T1000 (cell line): ENCODE measurements around the gene CSNK1E.
"Not testable (repeated sequence)": the region's sequence is repeated elsewhere in the genome, so short reads cannot be mapped to it uniquely, and the experiment has no call there.

Experiments used
- DNase-seq: peaks from one replicate; lab custom pipeline; 2025; ENCODE audit warnings: mixed read lengths; lab: John Stamatoyannopoulos, UW

Gene CSNK1E

DNA sequence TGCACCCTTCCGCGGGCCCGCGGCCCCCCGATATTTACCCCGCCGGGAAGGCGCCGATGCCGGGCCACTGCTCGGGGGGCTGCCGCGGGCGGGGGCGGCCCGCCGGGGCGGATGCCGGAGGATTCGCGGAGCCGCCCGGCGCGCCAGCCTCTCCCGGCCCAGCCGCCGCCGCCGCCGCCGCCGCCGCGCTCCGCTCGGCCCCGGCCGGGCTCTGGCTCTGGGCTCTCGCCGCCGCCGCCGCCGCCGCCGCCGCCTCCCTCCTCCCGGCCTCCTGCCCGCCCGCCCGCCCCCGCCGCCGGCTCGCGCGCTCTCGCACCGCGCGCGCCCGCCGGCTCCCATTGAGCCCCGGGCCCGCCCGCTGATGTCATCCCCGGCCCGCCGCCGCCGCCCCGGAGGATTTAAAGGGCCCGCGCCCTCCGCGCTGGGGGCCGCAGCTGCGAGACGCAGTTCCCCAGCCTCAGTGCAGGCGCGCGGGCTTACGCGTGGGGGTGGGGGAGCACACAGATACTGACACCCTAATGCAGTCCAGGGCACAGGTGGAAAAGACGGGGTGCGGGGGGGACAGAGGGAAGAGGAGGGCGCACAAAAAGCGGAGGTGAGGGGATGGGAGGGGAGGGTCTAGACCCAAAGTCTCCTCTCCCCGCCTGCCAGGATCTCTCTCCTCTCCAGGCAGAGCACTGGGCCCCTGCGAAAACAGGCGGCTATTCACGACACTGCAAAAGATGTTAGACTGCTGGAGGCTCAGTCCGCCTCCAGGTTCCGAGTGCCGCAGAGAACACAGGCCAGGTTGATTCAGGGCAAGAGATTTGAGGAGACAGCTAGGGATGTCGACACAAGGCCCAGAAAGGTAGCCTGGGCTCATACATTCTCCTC is at the start of gene CSNK1E:
Gene CSNK1E (minus strand): TSS at position 312 of the 873 bp plus-strand sequence. CDS start 3,276 bp downstream, outside the sequence.
- DNase-seq, result peak; percentile 8

DNA sequence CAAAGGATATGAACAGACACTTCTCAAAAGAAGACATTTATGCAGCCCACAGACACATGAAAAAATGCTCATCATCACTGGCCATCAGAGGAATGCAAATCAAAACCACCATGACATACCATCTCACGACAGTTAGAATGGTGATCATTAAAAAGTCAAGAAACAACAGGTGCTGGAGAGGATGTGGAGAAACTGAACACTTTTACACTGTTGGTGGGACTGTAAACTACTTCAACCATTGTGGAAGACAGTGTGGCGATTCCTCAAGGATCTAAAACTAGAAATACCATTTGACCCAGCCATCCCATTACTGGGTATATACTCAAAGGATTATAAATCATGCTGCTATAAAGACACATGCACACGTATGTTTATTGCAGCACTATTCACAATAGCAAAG is 48.6 kb upstream of the CSNK1E start:
- not testable (repeated sequence) for DNase-seq

DNA sequence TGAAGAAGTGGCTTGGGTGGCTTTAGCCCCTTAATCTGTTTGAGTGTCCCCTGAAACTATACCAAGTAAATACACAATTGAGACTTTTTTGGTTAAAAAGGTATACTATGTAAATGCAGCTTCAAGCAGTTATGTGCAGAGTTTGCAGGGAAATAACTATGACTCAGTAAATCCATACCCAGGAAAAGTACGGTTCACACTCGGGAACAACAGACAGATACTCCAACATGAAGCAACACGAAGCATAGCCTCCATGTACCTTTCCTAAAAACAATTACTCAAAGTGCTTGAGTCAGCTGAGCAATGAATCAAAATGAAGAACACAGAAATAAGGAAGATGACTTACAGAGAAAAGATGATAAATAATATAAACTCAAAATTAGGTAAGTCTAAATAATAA is 47.9 kb upstream of the CSNK1E start:
- DNase-seq, result not testable (repeated sequence)

DNA sequence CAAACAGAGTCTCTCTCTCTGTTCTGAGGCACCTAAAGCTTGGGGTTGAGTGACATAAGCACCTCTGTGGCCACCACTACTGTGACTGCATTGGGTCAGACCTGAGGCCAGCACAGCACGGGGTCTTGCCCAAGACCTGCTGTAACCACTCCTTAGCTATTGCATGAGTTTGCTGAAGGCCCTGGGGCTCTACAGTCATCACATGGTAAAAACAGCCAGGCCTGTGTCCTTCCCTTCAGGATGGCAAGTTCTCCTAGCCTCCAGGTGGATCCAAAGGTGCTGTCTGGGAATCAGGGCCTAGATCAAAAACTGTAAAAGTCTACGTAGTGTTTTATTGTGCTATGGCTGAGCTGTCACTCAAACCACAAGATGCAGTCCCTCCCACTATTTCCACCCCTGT is 43.3 kb upstream of the CSNK1E start:
- DNase-seq, result not testable (repeated sequence)

- DNase-seq, result not testable (repeated sequence)
Measured at GRCh38 chr22:38359817-38360216, 42.6 kb upstream of the CSNK1E start.

- not testable (repeated sequence) for DNase-seq
Measured at GRCh38 chr22:38357971-38358370, 40.7 kb upstream of the CSNK1E start.

DNA sequence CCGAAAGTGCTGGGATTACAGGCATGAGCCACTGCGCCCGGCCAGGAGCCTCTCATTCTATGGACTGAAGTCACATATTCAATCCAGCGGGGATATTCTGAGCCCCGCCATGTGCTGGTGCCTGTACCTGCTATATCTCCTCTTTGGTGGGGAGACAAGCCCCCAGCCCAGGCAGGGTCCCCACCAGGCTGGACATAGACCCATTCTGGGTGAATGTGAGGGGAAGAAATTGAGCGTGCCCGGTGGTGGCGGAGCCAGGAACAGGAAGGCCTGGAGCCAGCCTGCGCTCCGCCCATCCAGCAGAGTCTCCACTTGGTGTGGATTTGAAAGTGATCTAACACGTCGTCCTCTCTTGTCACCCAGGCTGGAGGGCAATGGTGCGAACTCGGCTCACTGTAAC is 38.0 kb upstream of the CSNK1E start:
- DNase-seq, result no peak

- no peak for DNase-seq
Measured at GRCh38 chr22:38353701-38354100, 36.5 kb upstream of the CSNK1E start.

- peak; percentile 49 for DNase-seq
Measured at GRCh38 chr22:38353142-38353629, 36.0 kb upstream of the CSNK1E start.

DNA sequence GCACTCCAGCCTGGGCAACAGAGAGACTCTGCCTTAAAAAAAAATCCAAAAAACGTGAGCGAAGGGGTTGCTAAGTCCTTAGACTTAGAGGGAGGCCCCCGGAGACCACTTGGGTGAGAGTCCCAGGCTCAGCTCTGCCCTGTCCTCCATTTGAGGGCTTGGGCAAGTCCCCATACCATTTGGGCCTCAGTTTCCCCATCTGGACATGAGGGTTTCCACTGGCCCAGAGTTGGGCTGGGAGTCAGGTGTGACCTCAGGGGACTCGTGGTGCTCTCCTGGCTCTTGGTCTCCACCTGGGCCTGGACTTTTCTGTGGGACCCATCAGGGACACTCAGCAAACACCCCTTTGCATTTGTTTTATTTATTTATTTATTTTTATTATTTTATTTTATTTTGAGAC is 35.2 kb upstream of the CSNK1E start:
- no peak for DNase-seq

DNA sequence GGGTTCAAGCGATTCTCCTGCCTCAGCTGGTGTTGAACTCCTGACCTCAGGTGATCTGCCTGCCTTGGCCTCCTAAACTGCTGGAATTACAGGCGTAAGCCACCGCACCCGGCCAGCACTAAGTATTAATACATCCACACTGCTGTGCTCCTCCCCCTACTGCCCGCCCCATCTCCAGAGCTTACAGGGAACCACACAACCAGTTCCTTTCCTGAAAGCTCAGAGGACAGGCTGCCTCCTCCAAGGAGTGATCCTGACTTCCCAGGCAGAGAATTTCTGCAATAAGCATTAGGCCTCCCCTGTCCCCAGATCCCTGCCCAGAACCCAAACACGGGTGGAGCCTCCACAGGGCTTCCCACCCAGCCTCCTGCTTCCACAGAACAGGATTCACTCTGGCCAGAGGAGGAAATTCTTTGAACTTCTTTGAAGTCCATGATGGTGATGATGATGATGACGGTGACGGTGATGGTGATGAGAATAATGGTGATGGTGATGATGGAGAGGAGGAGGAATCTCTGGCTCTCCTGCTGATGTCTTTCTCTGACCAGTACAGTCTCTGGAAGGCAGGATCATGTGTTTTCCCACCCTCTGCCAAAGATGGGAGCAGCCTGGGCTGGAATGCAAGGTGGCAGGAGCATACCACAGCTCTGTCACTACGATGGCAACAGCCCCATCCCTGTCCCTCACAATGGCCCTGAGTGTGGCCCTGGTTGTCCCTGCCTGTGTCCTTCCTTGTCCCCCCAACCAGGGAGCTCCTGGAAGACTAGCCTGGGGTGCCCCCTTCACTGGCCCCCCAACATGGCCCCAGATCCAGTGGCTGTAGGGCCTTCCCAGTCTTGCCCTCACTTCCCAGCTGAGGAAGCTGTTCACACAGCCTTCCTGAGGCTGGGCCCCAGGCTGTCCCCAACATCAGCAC is 33.5 kb upstream of the CSNK1E start:
- no peak for DNase-seq

GRCh38 chr22:38348751-38349496 is 31.7 kb upstream of the CSNK1E start:
- DNase-seq, result no peak

DNA sequence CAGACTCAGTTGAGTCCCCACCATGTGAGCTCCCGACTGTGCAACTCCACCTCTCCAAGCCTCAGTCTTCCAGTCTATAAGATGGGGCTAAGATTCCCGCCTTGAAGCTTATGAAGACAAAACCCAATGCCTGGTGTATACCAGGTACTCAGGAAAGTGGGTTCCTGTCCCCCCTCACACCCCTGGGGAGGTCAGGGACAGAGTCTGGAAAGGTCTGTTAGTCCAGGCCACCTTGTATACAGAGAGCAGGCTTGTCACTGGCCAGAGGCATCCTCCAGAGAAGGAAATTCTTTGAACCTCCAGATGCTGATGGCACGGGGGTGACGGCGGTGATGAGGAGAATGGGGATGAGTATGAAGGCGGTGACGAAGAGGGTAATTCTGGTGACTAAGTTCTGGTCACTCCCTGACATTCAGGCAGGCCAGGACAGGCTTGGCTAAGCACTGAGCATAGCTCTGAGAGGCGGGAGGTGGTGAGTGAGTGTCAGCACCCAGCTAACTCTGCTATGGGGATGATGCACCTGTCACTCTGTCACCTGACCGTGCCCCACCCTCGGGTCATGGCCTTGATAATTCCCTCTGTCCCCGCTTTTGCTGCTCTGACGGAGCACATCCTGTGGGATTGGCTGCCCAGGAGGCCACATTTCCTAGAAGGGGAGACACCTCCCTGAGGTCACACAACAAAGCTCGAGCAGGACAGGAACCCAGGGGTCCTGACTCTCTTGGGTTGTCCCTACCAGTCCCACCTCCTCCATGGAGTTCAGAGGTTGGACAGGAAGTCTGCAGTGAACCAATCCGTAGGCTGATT is 30.9 kb upstream of the CSNK1E start:
- DNase-seq, result no peak

GRCh38 chr22:38347181-38347943 is 30.1 kb upstream of the CSNK1E start:
- no peak for DNase-seq

DNA sequence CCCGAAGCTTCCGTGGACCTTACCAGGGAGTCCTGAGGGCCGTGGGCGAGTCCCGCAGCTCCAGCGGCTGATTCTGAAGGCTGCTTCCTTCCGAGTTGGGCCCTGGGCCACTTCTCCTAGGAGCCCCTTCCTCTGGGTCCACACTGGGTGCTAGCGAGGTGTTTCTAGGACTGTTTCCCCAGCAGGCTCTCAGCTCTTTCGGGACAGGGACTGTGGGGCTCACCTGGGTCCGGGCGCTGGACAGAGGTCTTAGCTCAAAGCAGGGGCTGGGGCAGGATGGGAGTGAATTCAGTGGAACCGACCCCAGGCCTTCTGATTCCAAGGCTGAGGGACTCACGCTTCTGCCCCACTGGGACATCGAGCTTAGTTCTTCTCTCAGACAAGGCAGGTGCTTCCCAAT is 29.3 kb upstream of the CSNK1E start:
- DNase-seq, result no peak

DNA sequence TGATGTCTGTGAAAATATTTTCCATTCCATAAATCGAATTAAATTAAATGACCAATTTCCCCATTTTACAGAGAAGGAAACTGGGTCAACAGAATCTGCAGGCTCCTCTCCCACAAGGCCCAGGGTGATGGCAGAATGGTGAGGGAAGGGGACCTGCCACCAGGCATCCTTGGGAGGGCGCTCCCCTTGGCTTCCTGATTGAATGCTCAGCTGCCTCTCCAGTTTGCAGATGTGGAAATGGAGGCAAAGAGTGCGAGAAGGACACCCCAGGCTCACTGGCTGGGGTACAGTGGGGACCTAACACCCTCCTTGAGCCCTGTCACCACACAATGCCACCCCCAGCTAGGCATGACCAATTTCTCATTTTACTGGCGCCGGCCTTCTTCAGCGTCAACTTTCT is 28.5 kb upstream of the CSNK1E start:
- DNase-seq, result no peak

DNA sequence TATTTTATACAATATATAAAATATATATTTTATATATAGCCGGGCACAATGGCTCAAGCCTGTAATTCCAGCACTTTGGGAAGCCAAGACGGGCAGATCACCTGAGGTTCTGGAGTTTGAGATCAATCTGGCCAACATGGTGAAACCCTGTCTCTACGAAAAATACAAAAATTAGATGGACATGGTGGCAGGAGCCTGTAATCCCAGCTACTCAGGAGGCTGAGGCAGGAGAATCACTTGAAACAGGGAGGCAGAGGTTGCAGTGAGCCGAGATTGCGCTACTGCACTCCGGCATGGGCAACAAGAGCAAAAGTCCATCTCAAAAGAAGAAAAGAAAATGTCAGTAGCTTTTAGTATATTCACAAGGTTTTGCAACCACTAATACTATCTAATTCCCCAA is 22.7 kb upstream of the CSNK1E start:
- DNase-seq, result not testable (repeated sequence)

DNA sequence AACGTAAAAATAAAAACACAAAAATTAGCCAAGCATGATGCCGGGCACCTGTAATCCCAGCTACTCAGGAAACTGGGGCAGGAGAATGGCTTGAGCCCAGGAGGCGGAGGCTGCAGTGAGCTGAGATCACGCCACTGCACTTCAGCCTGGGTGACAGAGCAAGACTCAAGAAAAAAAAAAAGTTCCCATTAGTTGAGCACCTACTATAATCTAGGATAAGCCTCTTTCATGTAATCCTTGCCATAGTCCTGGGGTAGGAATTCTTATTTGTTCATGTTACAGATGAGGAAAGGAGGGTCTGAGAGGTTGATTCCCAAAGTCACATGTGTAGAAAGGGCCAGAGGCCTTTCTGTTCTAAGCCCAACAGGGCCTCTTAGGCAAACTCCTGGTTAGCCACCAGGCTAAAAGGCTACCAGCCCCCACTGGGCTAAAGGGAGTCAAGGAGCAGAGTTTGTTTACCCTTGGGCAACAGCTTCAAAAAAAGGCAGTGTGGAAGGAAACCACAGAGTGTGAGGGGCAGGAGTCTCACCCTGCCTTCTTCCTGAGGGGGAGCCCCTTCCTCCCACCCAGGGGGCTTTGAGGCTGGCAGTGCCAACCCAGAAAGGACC is 21.6 kb upstream of the CSNK1E start:
- DNase-seq, result no peak

- no peak for DNase-seq
Measured at GRCh38 chr22:38336699-38337098, 19.5 kb upstream of the CSNK1E start.

GRCh38 chr22:38335077-38335476 is 17.8 kb upstream of the CSNK1E start:
- DNase-seq, result no peak
